HEK293T (cell line): ENCODE measurements around the gene RNF141.

Source experiments
- CTCF ChIA-PET: fragments of 350-600 bp; formaldehyde crosslinking; extraction: SDS; loops from one replicate; lab custom pipeline; 2021; ENCODE audit warnings: antibody characterized with exemption, inconsistent platforms; lab: Yijun Ruan, JAX
- POLR2A ChIA-PET: fragments of 350-600 bp; formaldehyde crosslinking; extraction: SDS; loops from one replicate; lab custom pipeline; 2020; ENCODE audit warnings: antibody characterized with exemption, inconsistent platforms; lab: Yijun Ruan, JAX
- DNase-seq: peaks from one replicate; pipeline ENCODE4 v3.0.0; 2012; ENCODE audit warnings: mixed read lengths; ENCODE audit errors: extremely low spot score
- ARNT ChIP-seq: fragments of 450-650 bp; IDR thresholded peaks from 2 replicates; pipeline ENCODE4 v1.6.1; 2017; ENCODE audit warnings: mild to moderate bottlenecking
- BHLHE40 ChIP-seq: fragments of 450-650 bp; IDR thresholded peaks from 2 replicates; pipeline ENCODE4 v1.6.1; 2016; ENCODE audit warnings: mild to moderate bottlenecking, moderate library complexity, borderline replicate concordance
- CTBP1 ChIP-seq: fragments of 450-650 bp; IDR thresholded peaks from 2 replicates; pipeline ENCODE4 v1.6.1; 2016; ENCODE audit warnings: borderline replicate concordance
- ELF4 ChIP-seq: fragments of 450-650 bp; IDR thresholded peaks from 2 replicates; pipeline ENCODE4 v1.6.1; 2017; ENCODE audit warnings: antibody characterized with exemption
- FOXA1 ChIP-seq: fragments of 450-650 bp; IDR thresholded peaks from 2 replicates; pipeline ENCODE4 v1.6.1; 2016; ENCODE audit warnings: mild to moderate bottlenecking
- FOXK2 ChIP-seq: fragments of 450-650 bp; IDR thresholded peaks from 2 replicates; pipeline ENCODE4 v1.6.1; 2016; ENCODE audit warnings: mild to moderate bottlenecking
- FOXM1 ChIP-seq: fragments of 450-650 bp; IDR thresholded peaks from 2 replicates; pipeline ENCODE4 v1.6.1; 2017; ENCODE audit warnings: mild to moderate bottlenecking, borderline replicate concordance
- HDGF ChIP-seq: fragments of 450-650 bp; IDR thresholded peaks from 2 replicates; pipeline ENCODE4 v1.6.1; 2017; ENCODE audit warnings: antibody characterized with exemption, borderline replicate concordance
- L3MBTL2 ChIP-seq: fragments of 450-650 bp; conservative IDR thresholded peaks from 2 replicates; pipeline ENCODE4 v1.6.1; 2016; ENCODE audit warnings: mild to moderate bottlenecking
- LEF1 ChIP-seq: fragments of 450-650 bp; IDR thresholded peaks from 2 replicates; pipeline ENCODE4 v1.6.1; 2017; ENCODE audit warnings: mild to moderate bottlenecking, borderline replicate concordance
- NFRKB ChIP-seq: fragments of 450-650 bp; IDR thresholded peaks from 2 replicates; pipeline ENCODE4 v1.6.1; 2016; ENCODE audit warnings: mild to moderate bottlenecking, moderate library complexity
- PKNOX1 ChIP-seq: fragments of 450-650 bp; IDR thresholded peaks from 2 replicates; pipeline ENCODE4 v1.6.1; 2016
- SP1 ChIP-seq: fragments of 450-650 bp; IDR thresholded peaks from 2 replicates; pipeline ENCODE4 v1.6.1; 2017
- SUZ12 ChIP-seq: fragments of 450-650 bp; IDR thresholded peaks from 2 replicates; pipeline ENCODE4 v1.6.1; 2016; ENCODE audit warnings: mild to moderate bottlenecking
- TARDBP ChIP-seq: fragments of 450-650 bp; IDR thresholded peaks from 2 replicates; pipeline ENCODE4 v1.6.1; 2016
- ZNF384 ChIP-seq: fragments of 450-650 bp; IDR thresholded peaks from 2 replicates; pipeline ENCODE4 v1.6.1; 2016

The RNF141 gene

GRCh38 chr11:10537600-10537999, 3.4 kb downstream of the RNF141 start:
- ChIA-PET CTCF (no interaction called here), POLR2A (no interaction called here)
- TF ChIP-seq ELF4 (no peak), HDGF (no peak), FOXM1 (no peak), NFRKB (no peak), LEF1 (no peak), TARDBP (no peak), PKNOX1 (no peak), FOXK2 (no peak), FOXA1 (no peak), L3MBTL2 (no peak), ZNF384 (no peak), CTBP1 (no peak)
- no peak for DNase-seq

DNA sequence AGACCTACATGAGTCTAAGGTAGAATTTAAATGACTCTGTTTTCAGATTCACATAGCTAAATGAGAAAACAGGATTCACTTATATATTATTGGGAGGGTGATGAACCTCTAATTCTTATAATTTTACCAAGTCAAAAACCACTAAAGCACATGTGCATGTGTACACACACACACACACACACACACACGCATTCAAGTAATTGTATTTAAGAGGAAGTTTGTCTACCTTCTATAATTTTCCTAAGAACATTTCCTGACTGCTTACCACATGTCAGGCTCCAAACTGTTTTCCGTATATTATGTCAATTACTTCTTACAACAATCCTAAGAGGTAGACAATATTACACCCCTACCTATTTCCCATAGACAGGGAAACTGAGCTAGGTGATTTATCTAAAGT, 6.7 kb downstream of the RNF141 start:
- no peak for DNase-seq
- POLR2A ChIA-PET: no interaction called here
- TF ChIP-seq PKNOX1 (no peak), ELF4 (no peak)
- CTCF ChIA-PET: interaction anchor here (1.0 kb wide), 1 partner anchor 22 kb away, joined by 4 read pairs; no protein-coding TSS in a partner anchor

- ChIA-PET CTCF (no interaction called here), POLR2A (no interaction called here)
- no peak for TF ChIP-seq ELF4
- no peak for TF ChIP-seq BHLHE40
- TF ChIP-seq TARDBP: no peak
- no peak for DNase-seq
Measured at GRCh38 chr11:10533323-10533722, 7.7 kb downstream of the RNF141 start.

GRCh38 chr11:10532526-10532925, 8.5 kb downstream of the RNF141 start:
- CTCF ChIA-PET: no interaction called here
- TF ChIP-seq SUZ12: no peak
- TF ChIP-seq PKNOX1: no peak
- POLR2A ChIA-PET: interaction anchor here (1.5 kb wide), 1 partner anchor 8 kb away, joined by 9 read pairs; the partner anchor contains the start of gene RNF141

DNA sequence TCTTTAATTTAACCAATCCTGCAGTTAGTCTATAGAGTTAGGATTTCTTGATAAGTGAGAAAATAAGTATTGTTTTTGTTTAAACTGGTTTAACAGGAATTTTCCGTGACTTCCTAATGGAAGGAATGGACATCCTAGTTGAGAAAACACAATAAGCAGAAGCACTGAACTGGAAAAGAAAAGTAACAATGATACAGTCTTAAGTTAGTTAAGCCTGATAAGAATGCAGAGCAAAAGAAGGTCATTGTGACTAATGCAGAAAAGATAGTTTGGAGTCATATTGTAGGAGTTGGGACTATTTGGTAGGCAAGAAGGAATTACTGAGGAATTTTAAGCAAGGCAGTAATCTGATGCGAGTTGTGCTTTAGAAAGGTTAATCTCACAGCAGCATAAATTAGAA, 11.7 kb downstream of the RNF141 start:
- POLR2A ChIA-PET: interaction anchor here (1.2 kb wide), 1 partner anchor 11 kb away, joined by 7 read pairs; the partner anchor contains the start of gene RNF141
- no peak for TF ChIP-seq ELF4
- CTCF ChIA-PET: no interaction called here
- DNase-seq: no peak

More at GRCh38 chr11:10532526-10532925, 8.5 kb downstream of the RNF141 start:
- DNase-seq: no peak

GRCh38 chr11:10528121-10528520, 12.9 kb downstream of the RNF141 start:
- ChIA-PET POLR2A (interaction anchor here (1.2 kb wide), 1 partner anchor 12 kb away, joined by 7 read pairs; the partner anchor contains the start of gene RNF141), CTCF (no interaction called here)
- DNase-seq: no peak
- TF ChIP-seq SP1 (no peak), ARNT (no peak), PKNOX1 (no peak), LEF1 (no peak), FOXM1 (no peak), L3MBTL2 (no peak), CTBP1 (no peak), FOXA1 (no peak), NFRKB (no peak), ZNF384 (no peak), HDGF (no peak), SUZ12 (no peak)

- DNase-seq: no peak
- ChIA-PET CTCF (no interaction called here), POLR2A (no interaction called here)
- TF ChIP-seq FOXA1 (no peak), BHLHE40 (no peak), FOXM1 (no peak), CTBP1 (no peak), PKNOX1 (no peak), L3MBTL2 (no peak), NFRKB (no peak), ELF4 (no peak), ZNF384 (no peak), FOXK2 (no peak), SP1 (no peak)
Measured at GRCh38 chr11:10526974-10527918, 13.7 kb downstream of the RNF141 start.
